Skeletal muscle satellite cell (primary cell): ENCODE data around the gene STRBP.
"Not testable (repeated sequence)": the region's sequence is repeated elsewhere in the genome, so short reads cannot be mapped to it uniquely, and the experiment has no call there.

ENCODE experiments used
- H3K27me3 ChIP-seq: 2 replicates; pipeline ENCODE4 v1.7.0; 2013; ENCODE audit warnings: low read length; ENCODE audit not compliant: control insufficient read depth, insufficient read depth
- H3K36me3 ChIP-seq: 2 replicates; pipeline ENCODE4 v1.7.0; 2013; ENCODE audit warnings: mild to moderate bottlenecking, control low read depth, low read length; ENCODE audit not compliant: insufficient read depth
- H3K4me1 ChIP-seq: 2 replicates; pipeline ENCODE4 v1.7.0; 2013; ENCODE audit warnings: low read length; ENCODE audit not compliant: control insufficient read depth, insufficient read depth
- H3K4me2 ChIP-seq: 2 replicates; pipeline ENCODE4 v1.7.0; 2013; ENCODE audit warnings: mild to moderate bottlenecking, low read length
- H3K4me3 ChIP-seq: 2 replicates; pipeline ENCODE4 v1.7.0; 2013; ENCODE audit warnings: low read length
- H3K9ac ChIP-seq: 2 replicates; pipeline ENCODE4 v1.7.0; 2013; ENCODE audit warnings: mild to moderate bottlenecking, low read depth, low read length, moderate library complexity
- H3K9me3 ChIP-seq: replicated peaks from 2 replicates; pipeline ENCODE4 v1.7.0; 2013; ENCODE audit warnings: mild to moderate bottlenecking, control low read depth, low read length

Gene STRBP

GRCh38 chr9:123282362-123283047, 14.1 kb upstream of the STRBP start:
- peaks cover 51% of the 10 kb centered on the region for H3K27me3 ChIP-seq
- H3K4me2 ChIP-seq = no peak overlapping the region
- H3K9me3 ChIP-seq = no peaks in the 10 kb centered on the region
- H3K36me3 ChIP-seq = no peaks in the 10 kb centered on the region
- H3K4me1 ChIP-seq = no peaks in the 10 kb centered on the region
- H3K9ac ChIP-seq = no peak overlapping the region
- H3K4me3 ChIP-seq = no peak overlapping the region

- Histone ChIP-seq H3K4me1 (no peaks in the 10 kb centered on the region), H3K27me3 (peaks cover 52% of the 10 kb centered on the region), H3K36me3 (no peaks in the 10 kb centered on the region), H3K9ac (no peak overlapping the region), H3K4me3 (no peak overlapping the region), H3K4me2 (no peak overlapping the region), H3K9me3 (no peaks in the 10 kb centered on the region)
These were observed 13.4 kb upstream of the STRBP start for GRCh38 chr9:123281659-123282350.

- not testable (repeated sequence) for H3K36me3 ChIP-seq, H3K4me3 ChIP-seq, H3K9ac ChIP-seq, H3K4me1 ChIP-seq, H3K4me2 ChIP-seq, H3K9me3 ChIP-seq
- H3K27me3 ChIP-seq = peaks cover 57% of the 10 kb centered on the region
These were observed 10.6 kb upstream of the STRBP start for GRCh38 chr9:123278879-123279493.

- Histone ChIP-seq H3K4me3 (no peak overlapping the region), H3K4me2 (no peak overlapping the region), H3K27me3 (peaks cover 54% of the 10 kb centered on the region), H3K4me1 (no peaks in the 10 kb centered on the region), H3K9ac (no peak overlapping the region), H3K36me3 (no peaks in the 10 kb centered on the region), H3K9me3 (no peaks in the 10 kb centered on the region)
These were observed 10.0 kb upstream of the STRBP start for GRCh38 chr9:123278361-123278760.

- Histone ChIP-seq H3K36me3 (no peaks in the 10 kb centered on the region), H3K9ac (no peak overlapping the region), H3K9me3 (no peaks in the 10 kb centered on the region), H3K4me2 (no peak overlapping the region), H3K27me3 (peaks cover 36% of the 10 kb centered on the region), H3K4me3 (no peak overlapping the region), H3K4me1 (no peaks in the 10 kb centered on the region)
These were observed 8.2 kb upstream of the STRBP start for GRCh38 chr9:123276551-123276950.

GRCh38 chr9:123271133-123271532, 2.7 kb upstream of the STRBP start:
- not testable (repeated sequence) for H3K4me2 ChIP-seq, H3K4me1 ChIP-seq, H3K4me3 ChIP-seq, H3K36me3 ChIP-seq, H3K9me3 ChIP-seq, H3K9ac ChIP-seq
- H3K27me3 ChIP-seq = peaks cover 30% of the 10 kb centered on the region

- no peaks in the 10 kb centered on the region for H3K9me3 ChIP-seq
- peak overlapping the region; percentile 98 for H3K4me3 ChIP-seq
- peaks cover 32% of the 10 kb centered on the region for H3K27me3 ChIP-seq
- peaks cover 4% of the 10 kb centered on the region for H3K4me1 ChIP-seq
- H3K9ac ChIP-seq = no peak overlapping the region
- no peaks in the 10 kb centered on the region for H3K36me3 ChIP-seq
- H3K4me2 ChIP-seq = peak overlapping the region; percentile 98
These were observed 895 bp upstream of the STRBP start for GRCh38 chr9:123269281-123269680.

- Histone ChIP-seq H3K9me3 (no peaks in the 10 kb centered on the region), H3K9ac (peak overlapping the region; percentile 62), H3K4me1 (peaks cover 4% of the 10 kb centered on the region)
These were observed 254 bp downstream of the STRBP start for GRCh38 chr9:123268199-123268464.

GRCh38 chr9:123267481-123268198, 746 bp downstream of the STRBP start:
- peak overlapping the region; percentile 62 for H3K9ac ChIP-seq
- peaks cover 33% of the 10 kb centered on the region for H3K27me3 ChIP-seq
- no peaks in the 10 kb centered on the region for H3K9me3 ChIP-seq
- peaks cover 4% of the 10 kb centered on the region for H3K4me1 ChIP-seq
- peak overlapping the region; percentile 98 for H3K4me2 ChIP-seq
- no peaks in the 10 kb centered on the region for H3K36me3 ChIP-seq
- H3K4me3 ChIP-seq = peak overlapping the region; percentile 98

More at GRCh38 chr9:123268199-123268464, 254 bp downstream of the STRBP start:
- H3K4me3 ChIP-seq = peak overlapping the region; percentile 98
- peaks cover 33% of the 10 kb centered on the region for H3K27me3 ChIP-seq
- no peaks in the 10 kb centered on the region for H3K36me3 ChIP-seq
- H3K4me2 ChIP-seq = peak overlapping the region; percentile 98

- H3K9ac ChIP-seq = no peak overlapping the region
- peaks cover 33% of the 10 kb centered on the region for H3K27me3 ChIP-seq
- no peaks in the 10 kb centered on the region for H3K9me3 ChIP-seq
- peaks cover 4% of the 10 kb centered on the region for H3K4me1 ChIP-seq
- no peaks in the 10 kb centered on the region for H3K36me3 ChIP-seq
- no peak overlapping the region for H3K4me3 ChIP-seq
- H3K4me2 ChIP-seq = no peak overlapping the region
These were observed 1.6 kb downstream of the STRBP start for GRCh38 chr9:123266655-123267399.

GRCh38 chr9:123265833-123266232, 2.6 kb downstream of the STRBP start:
- no peaks in the 10 kb centered on the region for H3K36me3 ChIP-seq
- H3K4me2 ChIP-seq = no peak overlapping the region
- H3K4me3 ChIP-seq = no peak overlapping the region
- no peaks in the 10 kb centered on the region for H3K9me3 ChIP-seq
- H3K4me1 ChIP-seq = peaks cover 4% of the 10 kb centered on the region
- H3K9ac ChIP-seq = no peak overlapping the region
- peaks cover 38% of the 10 kb centered on the region for H3K27me3 ChIP-seq
